Calu3 (cell line): ENCODE measurements around the gene GHR. TPM values are rescaled to one million over a fixed set of nuclear protein-coding genes. Genes with fewer than 3 reads are reported as not detected.

ENCODE experiments used
- BruUV-seq: library from RNA; stranded (reverse); fragments of 400-500 nt; replicated peaks from 2 replicates; lab custom pipeline; 2021; lab: Mats Ljungman, UMichigan
- CTCF ChIA-PET: fragments of 300-600 bp; sonication (Branson Sonifier 250); formaldehyde crosslinking; loops from one replicate; lab custom pipeline; 2022; ENCODE audit warnings: antibody characterized with exemption; lab: Charles Lee
- DNase-seq: peaks from one replicate; pipeline ENCODE4 v3.0.0; 2022
- H3K27ac Mint-ChIP-seq: one replicate; pipeline ENCODE4 v1.8.0; 2022; ENCODE audit warnings: mixed read lengths; ENCODE audit not compliant: unreplicated experiment
- H3K27me3 Mint-ChIP-seq: one replicate; pipeline ENCODE4 v1.8.0; 2022; ENCODE audit warnings: mixed read lengths; ENCODE audit not compliant: unreplicated experiment
- H3K36me3 Mint-ChIP-seq: one replicate; pipeline ENCODE4 v1.8.0; 2022; ENCODE audit warnings: mild to moderate bottlenecking, moderate library complexity, mixed read lengths; ENCODE audit not compliant: insufficient read depth, unreplicated experiment
- H3K4me1 Mint-ChIP-seq: one replicate; pipeline ENCODE4 v1.8.0; 2022; ENCODE audit warnings: mild to moderate bottlenecking, low read depth, mixed read lengths; ENCODE audit not compliant: unreplicated experiment
- H3K4me3 Mint-ChIP-seq: one replicate; pipeline ENCODE4 v1.8.0; 2022; ENCODE audit warnings: mild to moderate bottlenecking, low read depth, moderate library complexity, mixed read lengths; ENCODE audit not compliant: unreplicated experiment
- H3K9me3 Mint-ChIP-seq: one replicate; pipeline ENCODE4 v1.8.0; 2022; ENCODE audit warnings: low read depth, mixed read lengths; ENCODE audit not compliant: unreplicated experiment
- CTCF ChIP-seq: fragments of 200-600 bp; IDR thresholded peaks from one replicate; pipeline ENCODE4 v1.8.0; 2022; ENCODE audit warnings: antibody characterized with exemption; ENCODE audit not compliant: unreplicated experiment
- intact Hi-C: fragments of 100-400 bp; cut with micrococcal nuclease; formaldehyde crosslinking; loops from one replicate; pipeline ENCODE4 v1.10.0; 2022; ENCODE audit not compliant: unreplicated experiment
- total RNA-seq: library from RNA; stranded (reverse); gene quantifications from 2 replicates; pipeline ENCODE4 v1.2.3, GENCODE V29; 2022

The GHR gene
- total RNA-seq, 1 experiment from 2014 or later = 0.45 TPM

DNA sequence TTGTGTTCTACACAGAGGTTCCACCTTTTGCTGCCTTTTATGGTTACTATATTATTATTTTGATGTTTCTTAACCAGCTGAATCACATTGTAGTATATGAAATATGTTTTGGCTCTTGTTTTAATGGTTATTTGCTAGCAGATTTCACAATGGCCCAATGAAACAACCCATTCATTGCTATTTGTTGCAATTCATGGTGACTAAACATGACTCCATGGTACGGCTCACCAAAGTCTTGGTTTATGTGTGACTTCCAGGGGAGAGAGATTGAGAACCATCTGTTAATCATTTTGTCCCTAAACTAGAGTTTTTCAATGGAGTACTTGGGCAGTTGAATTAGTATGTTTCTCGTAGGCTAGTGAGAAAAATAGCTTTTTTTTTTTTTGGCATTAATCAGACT, 108.4 kb downstream of the GHR start:
- Mint-ChIP-seq H3K27me3 (peaks cover 16% of the 10 kb centered on the region), H3K36me3 (no peaks in the 10 kb centered on the region), H3K4me3 (no peak overlapping the region), H3K9me3 (peaks cover 2% of the 10 kb centered on the region), H3K27ac (no peak overlapping the region), H3K4me1 (no peaks in the 10 kb centered on the region)
- intact Hi-C loops = no loop called here
- DNase-seq = no peak
- CTCF ChIA-PET = interaction anchor here (1.5 kb wide), 1 partner anchor 33 kb away, joined by 3 read pairs; no protein-coding TSS in a partner anchor
- no peak for TF ChIP-seq CTCF
- no TSS peak for BruUV-seq

DNA sequence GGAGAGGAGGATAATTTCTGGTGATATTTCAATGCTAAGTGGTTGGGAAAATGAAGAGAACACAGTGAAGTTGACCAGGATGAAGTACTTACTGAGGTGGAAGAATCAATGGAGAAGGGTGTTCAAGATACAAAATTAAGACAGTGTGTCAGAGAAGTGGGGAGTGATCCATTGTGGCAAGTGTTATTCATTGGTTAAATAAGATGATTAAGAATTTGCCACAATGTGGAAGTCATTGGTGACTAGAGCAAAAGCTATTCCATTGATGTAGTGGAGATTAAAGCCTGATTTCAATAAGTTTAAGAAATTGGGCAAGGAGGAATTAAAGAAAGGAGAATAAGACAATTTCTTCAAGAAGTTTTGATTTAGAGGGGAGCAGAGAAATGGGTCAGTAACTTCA, 118.9 kb downstream of the GHR start:
- TF ChIP-seq CTCF = no peak
- H3K27ac Mint-ChIP-seq = no peak overlapping the region
- DNase-seq = no peak
- H3K4me1 Mint-ChIP-seq = no peaks in the 10 kb centered on the region
- H3K36me3 Mint-ChIP-seq = no peaks in the 10 kb centered on the region
- CTCF ChIA-PET = no interaction called here
- peaks cover 7% of the 10 kb centered on the region for H3K9me3 Mint-ChIP-seq
- intact Hi-C loops = no loop called here
- H3K27me3 Mint-ChIP-seq = peaks cover 11% of the 10 kb centered on the region
- no peak overlapping the region for H3K4me3 Mint-ChIP-seq
- BruUV-seq = no TSS peak

DNA sequence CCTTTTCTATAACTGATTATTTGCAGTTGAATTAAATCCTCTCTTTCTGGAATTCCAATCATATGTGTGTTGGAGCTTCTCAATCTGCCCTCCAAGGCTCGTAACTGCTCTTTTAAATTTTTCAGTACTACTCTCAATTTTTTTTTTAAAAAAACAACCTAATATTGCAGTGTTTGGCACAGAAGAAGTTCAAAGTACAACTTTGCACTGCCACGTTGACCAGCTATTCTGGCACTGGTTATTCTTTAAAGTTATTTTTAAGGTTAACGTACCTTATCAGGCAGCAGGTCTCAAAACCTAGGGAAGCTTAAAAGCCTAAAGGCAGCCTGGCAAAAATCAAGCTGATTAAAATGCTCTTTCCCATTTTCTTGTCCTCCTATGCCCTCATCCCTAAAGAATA, 120.5 kb downstream of the GHR start:
- H3K9me3 Mint-ChIP-seq = peaks cover 7% of the 10 kb centered on the region
- BruUV-seq = no TSS peak
- no peak for DNase-seq

DNA sequence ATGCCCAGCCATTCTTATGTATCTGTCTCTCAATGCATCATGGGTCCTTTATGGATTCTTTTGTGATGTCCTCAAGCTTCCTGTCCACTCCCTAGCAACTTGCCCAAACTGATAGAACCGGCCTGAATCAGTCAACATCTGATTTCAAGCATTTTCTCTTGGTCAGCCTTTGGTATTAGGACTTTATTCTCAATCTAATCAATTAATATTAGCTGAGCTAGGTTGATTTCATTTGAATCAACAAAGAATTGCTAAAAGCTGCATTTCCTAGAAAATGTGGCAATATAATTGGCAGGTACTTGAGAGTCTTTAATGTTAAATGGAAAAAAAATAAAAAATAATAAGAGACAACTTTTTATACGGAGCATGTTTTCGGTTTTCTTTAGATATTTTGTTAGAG, 121.8 kb downstream of the GHR start:
- Mint-ChIP-seq H3K36me3 (no peaks in the 10 kb centered on the region), H3K4me1 (no peaks in the 10 kb centered on the region), H3K27ac (no peak overlapping the region), H3K27me3 (peaks cover 26% of the 10 kb centered on the region), H3K4me3 (no peak overlapping the region), H3K9me3 (peaks cover 6% of the 10 kb centered on the region)
- CTCF ChIA-PET = no interaction called here
- no peak for DNase-seq
- intact Hi-C loops = no loop called here
- TF ChIP-seq CTCF = no peak
- no TSS peak for BruUV-seq

More for the DNA sequence above, 120.5 kb downstream of the GHR start:
- Mint-ChIP-seq H3K27me3 (peaks cover 13% of the 10 kb centered on the region), H3K4me1 (no peaks in the 10 kb centered on the region), H3K27ac (no peak overlapping the region), H3K4me3 (no peak overlapping the region), H3K36me3 (no peaks in the 10 kb centered on the region)
- CTCF ChIA-PET = no interaction called here
- intact Hi-C loops = no loop called here
- TF ChIP-seq CTCF = no peak
